GM12875 (cell line): Measurements from ENCODE around the gene SHISA6.

ENCODE experiments used
- H3K4me3 ChIP-seq: one replicate; pipeline ENCODE4 v1.5.1; 2011; ENCODE audit warnings: low read depth, low read length, control low read depth
- CTCF ChIP-seq: IDR thresholded peaks from 2 replicates; pipeline ENCODE4 v1.5.1; 2011; ENCODE audit warnings: low read depth, mild to moderate bottlenecking, control low read depth, inconsistent platforms, low read length, moderate library complexity, borderline replicate concordance; ENCODE audit not compliant: insufficient read depth

The SHISA6 gene

GRCh38 chr17:11384131-11384530 is 143.1 kb downstream of the SHISA6 start:
- H3K4me3 ChIP-seq, result no peak overlapping the region
- TF ChIP-seq CTCF, result no peak

- TF ChIP-seq CTCF, result no peak
- no peak overlapping the region for H3K4me3 ChIP-seq
Measured at GRCh38 chr17:11387610-11388009, 146.6 kb downstream of the SHISA6 start.

- TF ChIP-seq CTCF, result no peak
- no peak overlapping the region for H3K4me3 ChIP-seq
Measured at GRCh38 chr17:11388054-11388453, 147.0 kb downstream of the SHISA6 start.

GRCh38 chr17:11389583-11389982 is 148.6 kb downstream of the SHISA6 start:
- TF ChIP-seq CTCF, result no peak
- no peak overlapping the region for H3K4me3 ChIP-seq

GRCh38 chr17:11391134-11391533 is 150.1 kb downstream of the SHISA6 start:
- no peak overlapping the region for H3K4me3 ChIP-seq
- TF ChIP-seq CTCF, result no peak

- H3K4me3 ChIP-seq, result no peak overlapping the region
- TF ChIP-seq CTCF, result no peak
Measured at GRCh38 chr17:11404431-11405276, 163.6 kb downstream of the SHISA6 start.

- no peak for TF ChIP-seq CTCF
- H3K4me3 ChIP-seq, result no peak overlapping the region
Measured at GRCh38 chr17:11406716-11407115, 165.7 kb downstream of the SHISA6 start.
